GM12878 (cell line): ENCODE data around the gene RBBP8NL. TPM values are rescaled to one million over a fixed set of nuclear protein-coding genes. Genes with fewer than 3 reads are reported as not detected.
A peak's percentile ranks its signal among the peaks of the same experiment; 100 is the strongest.

Experiments used
- ATAC-seq: fragments of 200-7000 bp; cut with Tn5 transposase; 3 replicates; pipeline ENCODE4 v1.9.1; 2020; ENCODE audit warnings: mild to moderate bottlenecking, moderate library complexity
- BruUV-seq: library from RNA; stranded (reverse); fragments of 400-500 nt; replicated peaks from 2 replicates; lab custom pipeline; 2021; lab: Mats Ljungman, UMichigan
- CTCF ChIA-PET: fragments of 300-600 bp; sonication (Branson Sonifier 250); formaldehyde crosslinking; extraction: SDS; loops from one replicate; lab custom pipeline; 2021; ENCODE audit warnings: inconsistent platforms; lab: Yijun Ruan, JAX
- POLR2A ChIA-PET: fragments of 350-600 bp; formaldehyde crosslinking; extraction: SDS; loops from one replicate; lab custom pipeline; 2021; ENCODE audit warnings: inconsistent platforms; lab: Charles Lee
- RAD21 ChIA-PET: fragments of 300-600 bp; sonication (Branson Sonifier 250); formaldehyde crosslinking; loops from one replicate; lab custom pipeline; 2023; ENCODE audit warnings: antibody characterized with exemption; ENCODE audit not compliant: unreplicated experiment; lab: Charles Lee
- SMC1A ChIA-PET: fragments of 300-600 bp; sonication (Branson Sonifier 250); formaldehyde crosslinking; loops from one replicate; lab custom pipeline; 2023; ENCODE audit not compliant: unreplicated experiment, uncharacterized antibody; lab: Charles Lee
- DNase-seq: peaks from one replicate; pipeline ENCODE4 v3.0.0-alpha.2; 2011; ENCODE audit warnings: low read depth, low spot score
- FAIRE-seq: peaks from 3 replicates; lab custom pipeline; 2011; peaks lifted over from hg19 to GRCh38; lab: Jason Lieb, UNC
- H2AFZ ChIP-seq: 2 replicates; pipeline ENCODE4 v1.6.0; 2011; ENCODE audit warnings: low read depth, low read length, control low read depth; ENCODE audit not compliant: control insufficient read depth
- H3K27ac ChIP-seq: 2 replicates; pipeline ENCODE4 v1.5.1; 2011; ENCODE audit warnings: control low read depth; ENCODE audit not compliant: control insufficient read depth, insufficient read depth
- H3K27me3 ChIP-seq, 2 experiments: replicated peaks in 1 of 2; 2 replicates each; pipeline versions ENCODE4 v1.6.0 to v1.6.1; 2011; ENCODE audit warnings: low read length in 1 of 2; ENCODE audit not compliant: control insufficient read depth in 2 of 2, insufficient read depth in 2 of 2
- H3K36me3 ChIP-seq, 2 experiments: 2 replicates each; pipeline ENCODE4 v1.5.1; 2011; ENCODE audit warnings: low read length in 1 of 2; ENCODE audit not compliant: control insufficient read depth in 2 of 2, insufficient read depth in 2 of 2
- H3K4me1 ChIP-seq: 2 replicates; pipeline ENCODE4 v1.6.1; 2011; ENCODE audit warnings: mild to moderate bottlenecking, low read length, moderate library complexity, mixed read lengths; ENCODE audit not compliant: control insufficient read depth, insufficient read depth
- H3K4me2 ChIP-seq: 2 replicates; pipeline ENCODE4 v1.6.0; 2011; ENCODE audit warnings: control low read depth; ENCODE audit not compliant: control insufficient read depth, insufficient read depth
- H3K4me3 ChIP-seq: fragments of 200-600 bp; sonication (generic); 2 replicates; pipeline ENCODE4 v1.5.1; 2016
- H3K79me2 ChIP-seq: 2 replicates; pipeline ENCODE4 v1.6.0; 2011; ENCODE audit warnings: low read length; ENCODE audit not compliant: control insufficient read depth, insufficient read depth
- H3K9ac ChIP-seq: 2 replicates; pipeline ENCODE4 v1.8.0; 2011; ENCODE audit warnings: low read length, control low read depth, mixed read lengths; ENCODE audit not compliant: control insufficient read depth, insufficient read depth
- H3K9me3 ChIP-seq: replicated peaks from 3 replicates; pipeline ENCODE4 v1.5.1; 2011; ENCODE audit warnings: mild to moderate bottlenecking, low read length; ENCODE audit not compliant: control insufficient read depth, insufficient read depth
- H4K20me1 ChIP-seq: 2 replicates; pipeline ENCODE4 v1.6.0; 2011; ENCODE audit not compliant: control insufficient read depth, insufficient read depth
- EED ChIP-seq: sonication (generic); IDR thresholded peaks from 2 replicates; pipeline ENCODE4 v1.6.1; 2016; ENCODE audit warnings: antibody characterized with exemption, low read depth
- POLR2A ChIP-seq: IDR thresholded peaks from 2 replicates; pipeline ENCODE4 v1.6.1; 2011; ENCODE audit warnings: low read depth, mild to moderate bottlenecking, low read length
- POLR2AphosphoS5 ChIP-seq: IDR thresholded peaks from 2 replicates; pipeline ENCODE4 v1.6.1; 2011; ENCODE audit warnings: mild to moderate bottlenecking, low read length, inconsistent platforms
- SREBF1 ChIP-seq: IDR thresholded peaks from 2 replicates; pipeline ENCODE4 v1.6.1; 2012; ENCODE audit warnings: mild to moderate bottlenecking, low read length
- SREBF2 ChIP-seq: IDR thresholded peaks from 2 replicates; pipeline ENCODE4 v1.6.1; 2012; ENCODE audit warnings: mild to moderate bottlenecking, low read length
- TAF1 ChIP-seq: IDR thresholded peaks from 2 replicates; pipeline ENCODE4 v1.6.1; 2011; ENCODE audit warnings: mild to moderate bottlenecking, low read depth, low read length, borderline replicate concordance
- TCF12 ChIP-seq: IDR thresholded peaks from 2 replicates; pipeline ENCODE4 v1.6.1; 2011; ENCODE audit warnings: low read depth, mild to moderate bottlenecking, low read length
- WRNIP1 ChIP-seq: IDR thresholded peaks from 2 replicates; pipeline ENCODE4 v1.6.1; 2011; ENCODE audit warnings: low read depth, low read length, improper control_type of control experiment, borderline replicate concordance
- WGBS: methylation state at CpG from one replicate; pipeline ENCODE4 v1.1.6; 2016; ENCODE audit warnings: low lambda C conversion rate; ENCODE audit not compliant: insufficient replicate concordance, insufficient coverage; ENCODE audit errors: missing lambda C conversion rate; 5-methylcytosine and 5-hydroxymethylcytosine counted together
- in situ Hi-C: fragments of 300-500 bp; cut with MboI; formaldehyde crosslinking; loops from 9 replicates; pipeline ENCODE4 v1.14.3; 2018; ENCODE audit warnings: mixed read lengths
- intact Hi-C: fragments of 100-400 bp; cut with micrococcal nuclease; formaldehyde crosslinking; loops from one replicate; pipeline ENCODE4 v1.14.2; 2022; ENCODE audit not compliant: unreplicated experiment
- polyA plus RNA-seq, 11 experiments: library from polyadenylated mRNA; depleted of rRNA in 4 of 11; unstranded in 6 of 11; stranded (reverse) in 5 of 11; fragments of >200 nt; fragmentation: Nextera tagmentation in 4 of 11; fragmentation: Illumina TruSeq in 1 of 11; extraction: Ambion mirVana in 4 of 11; extraction: Trizol in 1 of 11; gene quantifications; 1 replicate in 1 of 11; 2 replicates in 10 of 11; pipeline versions ENCODE4 v1.2.1 to v1.2.3, GENCODE V29; 2011 to 2016; ENCODE audit warnings: inconsistent platforms in 2 of 11, missing spikeins in 2 of 11, low read depth in 1 of 11
- total RNA-seq, 4 experiments: library from RNA; depleted of rRNA in 3 of 4; stranded (reverse); fragments of >200 nt in 3 of 4; fragmentation: Illumina TruSeq in 1 of 4; extraction: Trizol in 1 of 4; gene quantifications; 2 replicates each; pipeline versions ENCODE4 v1.2.1 to v1.2.3, GENCODE V29; 2013 to 2021
- TF ChIP-seq, protein P1 (sequence below): fragments of 450-650 bp; IDR thresholded peaks from 2 replicates; pipeline ENCODE4 v1.6.1; 2017; ENCODE audit warnings: mild to moderate bottlenecking, moderate library complexity
- TF ChIP-seq, protein P2 (sequence below): IDR thresholded peaks from 2 replicates; pipeline ENCODE4 v1.6.1; 2011; ENCODE audit warnings: borderline replicate concordance, low read depth, mild to moderate bottlenecking, moderate library complexity, low read length; ENCODE audit not compliant: insufficient read depth, poor library complexity, severe bottlenecking

Gene RBBP8NL
- total and polyA plus RNA-seq, 10 of the 15 experiments (the other 5 are each of a cell fraction or from before 2014, with no cell fraction given): not detected

GRCh38 chr20:62390317-62391164 is 36.8 kb downstream of the RBBP8NL start:
- ChIA-PET SMC1A (no interaction called here), POLR2A (no interaction called here)
- BruUV-seq: no TSS peak

GRCh38 chr20:62389601-62390087 is 37.7 kb downstream of the RBBP8NL start:
- CTCF ChIA-PET: no interaction called here
- Histone ChIP-seq H3K9me3 (no peaks in the 10 kb centered on the region), H3K79me2 (peaks cover 45% of the 10 kb centered on the region), H3K4me1 (peaks cover 4% of the 10 kb centered on the region), H3K9ac (no peak overlapping the region), H3K4me2 (no peak overlapping the region), H4K20me1 (no peaks in the 10 kb centered on the region), H3K36me3 (peaks cover 9 to 13% of the 10 kb centered on the region in 2 experiments), H3K27ac (no peak overlapping the region), H3K4me3 (no peak overlapping the region), H2AFZ (no peak overlapping the region), H3K27me3 (no peaks in the 10 kb centered on the region)
- intact Hi-C loops (loop anchor here (10.0 kb wide), 4 partner anchors 205 to 375 kb away; partner anchors contain the start of genes LSM14B and MTG2), in situ Hi-C loops (loop anchor here (25.0 kb wide), 1 partner anchor 377 kb away; no protein-coding TSS in a partner anchor)
- ATAC-seq (no peak), DNase-seq (no peak), FAIRE-seq (no peak)
- no peak for TF ChIP-seq SREBF1
- no peak for TF ChIP-seq EED
- no peak for TF ChIP-seq TAF1
- TF ChIP-seq, protein P1, sequence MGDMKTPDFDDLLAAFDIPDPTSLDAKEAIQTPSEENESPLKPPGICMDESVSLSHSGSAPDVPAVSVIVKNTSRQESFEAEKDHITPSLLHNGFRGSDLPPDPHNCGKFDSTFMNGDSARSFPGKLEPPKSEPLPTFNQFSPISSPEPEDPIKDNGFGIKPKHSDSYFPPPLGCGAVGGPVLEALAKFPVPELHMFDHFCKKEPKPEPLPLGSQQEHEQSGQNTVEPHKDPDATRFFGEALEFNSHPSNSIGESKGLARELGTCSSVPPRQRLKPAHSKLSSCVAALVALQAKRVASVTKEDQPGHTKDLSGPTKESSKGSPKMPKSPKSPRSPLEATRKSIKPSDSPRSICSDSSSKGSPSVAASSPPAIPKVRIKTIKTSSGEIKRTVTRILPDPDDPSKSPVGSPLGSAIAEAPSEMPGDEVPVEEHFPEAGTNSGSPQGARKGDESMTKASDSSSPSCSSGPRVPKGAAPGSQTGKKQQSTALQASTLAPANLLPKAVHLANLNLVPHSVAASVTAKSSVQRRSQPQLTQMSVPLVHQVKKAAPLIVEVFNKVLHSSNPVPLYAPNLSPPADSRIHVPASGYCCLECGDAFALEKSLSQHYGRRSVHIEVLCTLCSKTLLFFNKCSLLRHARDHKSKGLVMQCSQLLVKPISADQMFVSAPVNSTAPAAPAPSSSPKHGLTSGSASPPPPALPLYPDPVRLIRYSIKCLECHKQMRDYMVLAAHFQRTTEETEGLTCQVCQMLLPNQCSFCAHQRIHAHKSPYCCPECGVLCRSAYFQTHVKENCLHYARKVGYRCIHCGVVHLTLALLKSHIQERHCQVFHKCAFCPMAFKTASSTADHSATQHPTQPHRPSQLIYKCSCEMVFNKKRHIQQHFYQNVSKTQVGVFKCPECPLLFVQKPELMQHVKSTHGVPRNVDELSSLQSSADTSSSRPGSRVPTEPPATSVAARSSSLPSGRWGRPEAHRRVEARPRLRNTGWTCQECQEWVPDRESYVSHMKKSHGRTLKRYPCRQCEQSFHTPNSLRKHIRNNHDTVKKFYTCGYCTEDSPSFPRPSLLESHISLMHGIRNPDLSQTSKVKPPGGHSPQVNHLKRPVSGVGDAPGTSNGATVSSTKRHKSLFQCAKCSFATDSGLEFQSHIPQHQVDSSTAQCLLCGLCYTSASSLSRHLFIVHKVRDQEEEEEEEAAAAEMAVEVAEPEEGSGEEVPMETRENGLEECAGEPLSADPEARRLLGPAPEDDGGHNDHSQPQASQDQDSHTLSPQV: no peak
- TF ChIP-seq TCF12: no peak
- no peak for TF ChIP-seq WRNIP1
- TF ChIP-seq POLR2A: 0 out of 2 replicates have a peak, but pooled peaks have one; percentile 9
- TF ChIP-seq, protein P2, sequence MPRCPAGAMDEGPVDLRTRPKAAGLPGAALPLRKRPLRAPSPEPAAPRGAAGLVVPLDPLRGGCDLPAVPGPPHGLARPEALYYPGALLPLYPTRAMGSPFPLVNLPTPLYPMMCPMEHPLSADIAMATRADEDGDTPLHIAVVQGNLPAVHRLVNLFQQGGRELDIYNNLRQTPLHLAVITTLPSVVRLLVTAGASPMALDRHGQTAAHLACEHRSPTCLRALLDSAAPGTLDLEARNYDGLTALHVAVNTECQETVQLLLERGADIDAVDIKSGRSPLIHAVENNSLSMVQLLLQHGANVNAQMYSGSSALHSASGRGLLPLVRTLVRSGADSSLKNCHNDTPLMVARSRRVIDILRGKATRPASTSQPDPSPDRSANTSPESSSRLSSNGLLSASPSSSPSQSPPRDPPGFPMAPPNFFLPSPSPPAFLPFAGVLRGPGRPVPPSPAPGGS: no peak
- RAD21 ChIA-PET: no interaction called here
- SMC1A ChIA-PET: no interaction called here
- BruUV-seq: no TSS peak
- 69% methylated on average over 5 of the region's 5 CpGs for WGBS
- POLR2A ChIA-PET: no interaction called here

More at GRCh38 chr20:62390317-62391164, 36.8 kb downstream of the RBBP8NL start:
- FAIRE-seq: no peak
- no peak overlapping the region for H3K9ac ChIP-seq
- intact Hi-C loops: no loop called here
- H3K9me3 ChIP-seq: no peaks in the 10 kb centered on the region
- H3K36me3 ChIP-seq: peaks cover 9 to 13% of the 10 kb centered on the region in 2 experiments
- no peak overlapping the region for H3K4me3 ChIP-seq
- ATAC-seq: no peak
- TF ChIP-seq POLR2A (peak; percentile 42), POLR2AphosphoS5 (peak; percentile 15; the same call in 1 of the 2 replicates), SREBF2 (no peak)
- no peak for DNase-seq
- ChIA-PET CTCF (interaction anchor here (1.1 kb wide), 1 partner anchor 20 kb away, joined by 3 read pairs; no protein-coding TSS in a partner anchor), RAD21 (no interaction called here)
- H3K79me2 ChIP-seq: peaks cover 39% of the 10 kb centered on the region
- 83% methylated on average over 29 of the region's 29 CpGs for WGBS
- H3K27me3 ChIP-seq: no peaks in the 10 kb centered on the region
- H2AFZ ChIP-seq: no peak overlapping the region
- no peak overlapping the region for H3K27ac ChIP-seq
- H4K20me1 ChIP-seq: no peaks in the 10 kb centered on the region
- H3K4me2 ChIP-seq: no peak overlapping the region
- peaks cover 4% of the 10 kb centered on the region; the same call in 1 of the 2 replicates for H3K4me1 ChIP-seq
- in situ Hi-C loops: loop anchor here (25.0 kb wide), 1 partner anchor 378 kb away; no protein-coding TSS in a partner anchor
